IMR-90 (cell line): Measurements from ENCODE around the gene CD86. TPM values are rescaled to one million over a fixed set of nuclear protein-coding genes. Genes with fewer than 3 reads are reported as not detected.

Experiments used
- ATAC-seq: fragments of 200-7000 bp; cut with Tn5 transposase; 2 replicates; pipeline ENCODE4 v1.9.1; 2020; ENCODE audit warnings: low read depth, mild to moderate bottlenecking, moderate library complexity
- BruUV-seq: library from RNA; stranded (reverse); fragments of 400-500 nt; replicated peaks from 2 replicates; lab custom pipeline; 2021; lab: Mats Ljungman, UMichigan
- CTCF ChIA-PET: fragments of 300-600 bp; formaldehyde crosslinking; extraction: SDS; loops from one replicate; lab custom pipeline; 2021; ENCODE audit warnings: antibody characterized with exemption; lab: Yijun Ruan, JAX
- POLR2A ChIA-PET: fragments of 300-600 bp; sonication (Branson Sonifier 250); formaldehyde crosslinking; loops from one replicate; lab custom pipeline; 2022; ENCODE audit warnings: antibody characterized with exemption; ENCODE audit not compliant: unreplicated experiment; lab: Charles Lee
- DNase-seq: peaks from one replicate; pipeline ENCODE4 v3.0.0; 2013
- H2AFZ ChIP-seq: replicated peaks from 2 replicates; pipeline ENCODE3; 2013; ENCODE audit warnings: low read length, mild to moderate bottlenecking; ENCODE audit not compliant: poor library complexity
- H2AK5ac ChIP-seq: 2 replicates; pipeline ENCODE4 v1.6.1; 2013; ENCODE audit warnings: low read depth, low read length, inconsistent platforms
- H2AK9ac ChIP-seq: replicated peaks from 2 replicates; pipeline ENCODE3; 2013; ENCODE audit warnings: mild to moderate bottlenecking, low read depth, low read length, moderate library complexity; ENCODE audit not compliant: poor library complexity
- H2BK120ac ChIP-seq: 2 replicates; pipeline ENCODE4 v1.6.1; 2013; ENCODE audit warnings: low read depth, low read length, inconsistent platforms
- H2BK15ac ChIP-seq: 3 replicates; pipeline ENCODE4 v1.6.1; 2013; ENCODE audit warnings: low read depth, low read length, inconsistent platforms
- H2BK20ac ChIP-seq: 2 replicates; pipeline ENCODE4 v1.6.1; 2013; ENCODE audit warnings: low read depth, mild to moderate bottlenecking, inconsistent platforms, low read length, moderate library complexity
- H2BK5ac ChIP-seq: 2 replicates; pipeline ENCODE4 v1.6.1; 2013; ENCODE audit warnings: mild to moderate bottlenecking, low read depth, low read length, inconsistent platforms; ENCODE audit not compliant: poor library complexity, severe bottlenecking
- H3K14ac ChIP-seq: replicated peaks from 2 replicates; pipeline ENCODE4 v1.6.1; 2013; ENCODE audit warnings: low read depth, low read length, inconsistent platforms
- H3K18ac ChIP-seq: 2 replicates; pipeline ENCODE4 v1.6.1; 2013; ENCODE audit warnings: low read depth, low read length, control low read depth
- H3K23ac ChIP-seq: 2 replicates; pipeline ENCODE4 v1.6.1; 2013; ENCODE audit warnings: low read depth, low read length, inconsistent platforms
- H3K27ac ChIP-seq: 2 replicates; pipeline ENCODE4 v1.5.1; 2013; ENCODE audit warnings: mild to moderate bottlenecking, control low read depth, low read length; ENCODE audit not compliant: insufficient read depth
- H3K27me3 ChIP-seq: 2 replicates; pipeline ENCODE4 v1.6.1; 2013; ENCODE audit warnings: low read length; ENCODE audit not compliant: control insufficient read depth, insufficient read depth
- H3K36me3 ChIP-seq: 2 replicates; pipeline ENCODE4 v1.6.1; 2013; ENCODE audit warnings: low read length, mixed read lengths; ENCODE audit not compliant: control insufficient read depth, insufficient read depth
- H3K4ac ChIP-seq: 2 replicates; pipeline ENCODE4 v1.6.1; 2013; ENCODE audit warnings: low read depth, low read length, inconsistent platforms
- H3K4me1 ChIP-seq: 2 replicates; pipeline ENCODE4 v1.6.1; 2013; ENCODE audit warnings: low read length, mixed read lengths; ENCODE audit not compliant: control insufficient read depth, insufficient read depth
- H3K4me2 ChIP-seq: 2 replicates; pipeline ENCODE4 v1.6.1; 2013; ENCODE audit warnings: low read depth, mild to moderate bottlenecking, control low read depth, low read length, moderate library complexity
- H3K4me3 ChIP-seq: 2 replicates; pipeline ENCODE4 v1.5.1; 2013; ENCODE audit warnings: low read depth, mild to moderate bottlenecking, control low read depth, low read length, moderate library complexity; ENCODE audit not compliant: insufficient read depth
- H3K56ac ChIP-seq: 2 replicates; pipeline ENCODE4 v1.6.1; 2013; ENCODE audit warnings: low read length, inconsistent platforms; ENCODE audit not compliant: insufficient read depth; ENCODE audit errors: extremely low read depth
- H3K79me1 ChIP-seq, 2 experiments: 2 replicates each; pipeline ENCODE4 v1.6.1; 2013; ENCODE audit warnings: low read length in 2 of 2, inconsistent platforms in 1 of 2, low read depth in 1 of 2
- H3K9ac ChIP-seq: 2 replicates; pipeline ENCODE4 v1.6.1; 2013; ENCODE audit warnings: low read depth, low read length, control low read depth
- H3K9me1 ChIP-seq: 2 replicates; pipeline ENCODE4 v1.6.1; 2013; ENCODE audit warnings: low read length, inconsistent platforms; ENCODE audit not compliant: insufficient read depth
- H3K9me3 ChIP-seq: 2 replicates; pipeline ENCODE4 v1.6.1; 2013; ENCODE audit warnings: low read length; ENCODE audit not compliant: control insufficient read depth, insufficient read depth
- H4K20me1 ChIP-seq: 2 replicates; pipeline ENCODE4 v1.6.1; 2013; ENCODE audit warnings: low read length, inconsistent platforms; ENCODE audit not compliant: insufficient read depth
- H4K5ac ChIP-seq: 2 replicates; pipeline ENCODE4 v1.6.1; 2013; ENCODE audit warnings: mild to moderate bottlenecking, low read depth, low read length, control low read depth
- H4K8ac ChIP-seq, 2 experiments: 2 replicates each; pipeline ENCODE4 v1.6.1; 2013; ENCODE audit warnings: low read depth in 2 of 2, low read length in 2 of 2, control low read depth in 1 of 2, inconsistent platforms in 1 of 2
- H4K91ac ChIP-seq: 2 replicates; pipeline ENCODE4 v1.6.1; 2013; ENCODE audit warnings: low read depth, low read length, inconsistent platforms; ENCODE audit not compliant: insufficient read depth
- BHLHE40 ChIP-seq: fragments of 150-350 bp; IDR thresholded peaks from 2 replicates; pipeline ENCODE4 v1.6.1; 2016; ENCODE audit warnings: mild to moderate bottlenecking, low read depth, low read length
- CEBPB ChIP-seq: IDR thresholded peaks from 2 replicates; pipeline ENCODE4 v1.6.1; 2012; ENCODE audit warnings: low read depth, low read length, improper control_type of control experiment
- CHD1 ChIP-seq: IDR thresholded peaks from 2 replicates; pipeline ENCODE4 v1.6.1; 2012; ENCODE audit warnings: low read depth, low read length, improper control_type of control experiment
- FOS ChIP-seq: fragments of 150-350 bp; IDR thresholded peaks from 2 replicates; pipeline ENCODE4 v1.6.1; 2016; ENCODE audit warnings: low read depth, low read length
- MAFK ChIP-seq: IDR thresholded peaks from 2 replicates; pipeline ENCODE4 v1.6.1; 2012; ENCODE audit warnings: low read depth, low read length, improper control_type of control experiment
- NFE2L2 ChIP-seq: fragments of 150-350 bp; IDR thresholded peaks from 2 replicates; pipeline ENCODE4 v1.6.1; 2016; ENCODE audit warnings: low read depth, mild to moderate bottlenecking, low read length
- RCOR1 ChIP-seq: IDR thresholded peaks from 2 replicates; pipeline ENCODE4 v1.6.1; 2012; ENCODE audit warnings: mild to moderate bottlenecking, low read length, improper control_type of control experiment; ENCODE audit not compliant: insufficient replicate concordance
- SMC3 ChIP-seq: fragments of 150-350 bp; IDR thresholded peaks from 2 replicates; pipeline ENCODE4 v1.6.1; 2016; ENCODE audit warnings: low read depth, mild to moderate bottlenecking, antibody characterized with exemption, low read length, moderate library complexity
- WGBS, 2 experiments: methylation state at CpG; one replicate each; pipeline versions ENCODE4 v1.1.5 to v1.1.7; 2013; ENCODE audit warnings: missing lambda C conversion rate in 2 of 2; ENCODE audit not compliant: insufficient read length in 1 of 2; ENCODE audit errors: extremely low coverage in 2 of 2; 5-methylcytosine and 5-hydroxymethylcytosine counted together
- dilution Hi-C: fragments of 300-500 bp; cut with HindIII; formaldehyde crosslinking; loops from one replicate; pipeline ENCODE4 v1.14.3; 2018; ENCODE audit warnings: low sequenced_read_pairs; ENCODE audit not compliant: unreplicated experiment
- in situ Hi-C: fragments of 300-500 bp; cut with MboI; formaldehyde crosslinking; loops from 3 replicates; pipeline ENCODE4 v1.14.3; 2019; ENCODE audit warnings: low sequenced_read_pairs, inconsistent platforms, mixed read lengths
- intact Hi-C: fragments of 100-400 bp; cut with micrococcal nuclease; formaldehyde crosslinking; loops from 2 replicates; pipeline ENCODE4 v1.10.0; 2022
- polyA plus RNA-seq, 3 experiments: library from polyadenylated mRNA; depleted of rRNA; stranded (reverse); fragments of >200 nt; gene quantifications; 2 replicates each; pipeline ENCODE4 v1.2.3, GENCODE V29; 2012; ENCODE audit warnings: low replicate concordance in 1 of 3
- total RNA-seq: library from RNA; depleted of rRNA; stranded (reverse); fragments of >200 nt; gene quantifications from 2 replicates; pipeline ENCODE4 v1.2.3, GENCODE V29; 2012
- TF ChIP-seq, protein P1 (sequence below): conservative IDR thresholded peaks from 2 replicates; pipeline ENCODE4 v1.5.1; 2012; ENCODE audit warnings: mild to moderate bottlenecking, low read depth, low read length, improper control_type of control experiment

Gene CD86
- total and polyA plus RNA-seq, 2 of the 4 experiments (the other 2 are of a cell fraction) = not detected

- H2AK5ac ChIP-seq = no peak overlapping the region
- CTCF ChIA-PET = no interaction called here
- H3K4ac ChIP-seq = no peak overlapping the region
- no peak overlapping the region for H4K8ac ChIP-seq
- dilution Hi-C loops (no loop called here), intact Hi-C loops (no loop called here), in situ Hi-C loops (no loop called here)
- no peak overlapping the region for H2AK9ac ChIP-seq
- no CpG with 5 or more reads among the region's 1 CpG for WGBS, 2 experiments
- no peak for DNase-seq
- no peak overlapping the region for H2AFZ ChIP-seq
- no peak overlapping the region for H4K91ac ChIP-seq
- peaks cover 21% of the 10 kb centered on the region for H3K27me3 ChIP-seq
- H3K9me3 ChIP-seq = no peaks in the 10 kb centered on the region
- H3K36me3 ChIP-seq = no peaks in the 10 kb centered on the region
- no peak overlapping the region for H3K9ac ChIP-seq
- no peak overlapping the region for H2BK120ac ChIP-seq
- ATAC-seq = no peak
- no peaks in the 10 kb centered on the region for H3K9me1 ChIP-seq
- H2BK20ac ChIP-seq = no peak overlapping the region
- TF ChIP-seq NFE2L2 (no peak), FOS (no peak), BHLHE40 (no peak), RCOR1 (no peak), SMC3 (no peak), CHD1 (no peak), CEBPB (no peak), MAFK (no peak)
- TF ChIP-seq, protein P1, sequence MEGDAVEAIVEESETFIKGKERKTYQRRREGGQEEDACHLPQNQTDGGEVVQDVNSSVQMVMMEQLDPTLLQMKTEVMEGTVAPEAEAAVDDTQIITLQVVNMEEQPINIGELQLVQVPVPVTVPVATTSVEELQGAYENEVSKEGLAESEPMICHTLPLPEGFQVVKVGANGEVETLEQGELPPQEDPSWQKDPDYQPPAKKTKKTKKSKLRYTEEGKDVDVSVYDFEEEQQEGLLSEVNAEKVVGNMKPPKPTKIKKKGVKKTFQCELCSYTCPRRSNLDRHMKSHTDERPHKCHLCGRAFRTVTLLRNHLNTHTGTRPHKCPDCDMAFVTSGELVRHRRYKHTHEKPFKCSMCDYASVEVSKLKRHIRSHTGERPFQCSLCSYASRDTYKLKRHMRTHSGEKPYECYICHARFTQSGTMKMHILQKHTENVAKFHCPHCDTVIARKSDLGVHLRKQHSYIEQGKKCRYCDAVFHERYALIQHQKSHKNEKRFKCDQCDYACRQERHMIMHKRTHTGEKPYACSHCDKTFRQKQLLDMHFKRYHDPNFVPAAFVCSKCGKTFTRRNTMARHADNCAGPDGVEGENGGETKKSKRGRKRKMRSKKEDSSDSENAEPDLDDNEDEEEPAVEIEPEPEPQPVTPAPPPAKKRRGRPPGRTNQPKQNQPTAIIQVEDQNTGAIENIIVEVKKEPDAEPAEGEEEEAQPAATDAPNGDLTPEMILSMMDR = no peak
- no peak overlapping the region for H3K27ac ChIP-seq
- no peak overlapping the region for H3K4me2 ChIP-seq
- H3K18ac ChIP-seq = no peak overlapping the region
- POLR2A ChIA-PET = no interaction called here
- H2BK5ac ChIP-seq = no peak overlapping the region
- no peaks in the 10 kb centered on the region for H4K20me1 ChIP-seq
- no peak overlapping the region for H3K56ac ChIP-seq
- H3K4me3 ChIP-seq = no peak overlapping the region
- H3K14ac ChIP-seq = no peak overlapping the region
- no peaks in the 10 kb centered on the region for H3K79me1 ChIP-seq
- BruUV-seq = no TSS peak
- no peaks in the 10 kb centered on the region for H3K4me1 ChIP-seq
- H2BK15ac ChIP-seq = no peak overlapping the region
- no peak overlapping the region for H3K23ac ChIP-seq
- no peak overlapping the region for H4K5ac ChIP-seq
Measured at GRCh38 chr3:122021037-122021436, 34.1 kb upstream of the CD86 start.
